Neural progenitor cell (in vitro differentiated cells): Measurements from ENCODE around the gene TSPAN18. TPM values are rescaled to one million over a fixed set of nuclear protein-coding genes. Genes with fewer than 3 reads are reported as not detected.

ENCODE experiments used
- DNase-seq: peaks from one replicate; pipeline ENCODE4 v3.0.0-alpha.2; 2016; ENCODE audit warnings: low spot score
- H2AFZ ChIP-seq: fragments of 200-600 bp; sonication (generic); replicated peaks from 2 replicates; pipeline ENCODE4 v1.6.1; 2016; ENCODE audit warnings: antibody characterized with exemption
- H3F3A ChIP-seq: fragments of 200-600 bp; sonication (generic); 2 replicates; pipeline ENCODE4 v1.6.1; 2016; ENCODE audit warnings: antibody characterized with exemption, low read depth
- H3K27ac ChIP-seq: fragments of 200-600 bp; sonication (generic); 2 replicates; pipeline ENCODE4 v1.5.1; 2016; ENCODE audit warnings: mild to moderate bottlenecking
- H3K27me3 ChIP-seq: fragments of 200-600 bp; sonication (generic); 2 replicates; pipeline ENCODE4 v1.6.1; 2016; ENCODE audit warnings: mild to moderate bottlenecking, moderate library complexity
- H3K36me3 ChIP-seq: fragments of 200-600 bp; sonication (generic); 2 replicates; pipeline ENCODE4 v1.5.1; 2016
- H3K4me1 ChIP-seq: fragments of 200-600 bp; sonication (generic); 2 replicates; pipeline ENCODE4 v1.6.1; 2016; ENCODE audit warnings: mixed run types
- H3K4me2 ChIP-seq: fragments of 200-600 bp; sonication (generic); 2 replicates; pipeline ENCODE4 v1.6.1; 2016
- H3K4me3 ChIP-seq: fragments of 200-600 bp; sonication (generic); 2 replicates; pipeline ENCODE4 v1.5.1; 2016
- H3K79me2 ChIP-seq: fragments of 200-600 bp; sonication (generic); 2 replicates; pipeline ENCODE4 v1.6.1; 2016; ENCODE audit warnings: low read depth
- H3K9ac ChIP-seq: fragments of 200-600 bp; sonication (generic); 2 replicates; pipeline ENCODE4 v1.6.1; 2016
- H3K9me3 ChIP-seq: fragments of 200-600 bp; sonication (generic); 2 replicates; pipeline ENCODE4 v1.5.1; 2016; ENCODE audit warnings: low read depth
- H4K20me1 ChIP-seq: fragments of 200-600 bp; sonication (generic); 2 replicates; pipeline ENCODE4 v1.6.1; 2016; ENCODE audit warnings: low read depth
- H3K27ac Mint-ChIP-seq: 3 replicates; pipeline ENCODE4 v1.8.0; 2021; ENCODE audit warnings: mixed read lengths
- H3K27me3 Mint-ChIP-seq: 2 replicates; pipeline ENCODE4 v1.8.0; 2022; ENCODE audit warnings: low read depth, mild to moderate bottlenecking, inconsistent platforms, moderate library complexity, mixed read lengths; ENCODE audit not compliant: insufficient read depth
- H3K36me3 Mint-ChIP-seq: 3 replicates; pipeline ENCODE4 v1.8.0; 2021; ENCODE audit warnings: mixed read lengths
- H3K4me1 Mint-ChIP-seq: 3 replicates; pipeline ENCODE4 v1.8.0; 2021; ENCODE audit warnings: mixed read lengths
- H3K4me3 Mint-ChIP-seq: 3 replicates; pipeline ENCODE4 v1.8.0; 2021; ENCODE audit warnings: mild to moderate bottlenecking, moderate library complexity, mixed read lengths
- H3K9me3 Mint-ChIP-seq: 3 replicates; pipeline ENCODE4 v1.8.0; 2020; ENCODE audit warnings: mixed read lengths
- EZH2 ChIP-seq: fragments of 200-600 bp; sonication (generic); IDR thresholded peaks from 2 replicates; pipeline ENCODE4 v1.6.1; 2017; ENCODE audit warnings: antibody characterized with exemption, mild to moderate bottlenecking, moderate library complexity
- EZH2phosphoT487 ChIP-seq: fragments of 200-600 bp; sonication (generic); IDR thresholded peaks from 2 replicates; pipeline ENCODE4 v1.6.1; 2017; ENCODE audit warnings: antibody characterized with exemption
- total RNA-seq: library from RNA; depleted of rRNA; stranded (reverse); fragments of >200 nt; gene quantifications from 2 replicates; pipeline ENCODE4 v1.2.3, GENCODE V29; 2015; ENCODE audit warnings: low replicate concordance
- TF ChIP-seq, protein P1 (sequence below): fragments of 200-600 bp; sonication (generic); IDR thresholded peaks from 2 replicates; pipeline ENCODE4 v1.5.1; 2017; ENCODE audit warnings: antibody characterized with exemption, mild to moderate bottlenecking

TSPAN18 gene
- total RNA-seq, 1 donor from 2014 or later, result 16.5 TPM

DNA sequence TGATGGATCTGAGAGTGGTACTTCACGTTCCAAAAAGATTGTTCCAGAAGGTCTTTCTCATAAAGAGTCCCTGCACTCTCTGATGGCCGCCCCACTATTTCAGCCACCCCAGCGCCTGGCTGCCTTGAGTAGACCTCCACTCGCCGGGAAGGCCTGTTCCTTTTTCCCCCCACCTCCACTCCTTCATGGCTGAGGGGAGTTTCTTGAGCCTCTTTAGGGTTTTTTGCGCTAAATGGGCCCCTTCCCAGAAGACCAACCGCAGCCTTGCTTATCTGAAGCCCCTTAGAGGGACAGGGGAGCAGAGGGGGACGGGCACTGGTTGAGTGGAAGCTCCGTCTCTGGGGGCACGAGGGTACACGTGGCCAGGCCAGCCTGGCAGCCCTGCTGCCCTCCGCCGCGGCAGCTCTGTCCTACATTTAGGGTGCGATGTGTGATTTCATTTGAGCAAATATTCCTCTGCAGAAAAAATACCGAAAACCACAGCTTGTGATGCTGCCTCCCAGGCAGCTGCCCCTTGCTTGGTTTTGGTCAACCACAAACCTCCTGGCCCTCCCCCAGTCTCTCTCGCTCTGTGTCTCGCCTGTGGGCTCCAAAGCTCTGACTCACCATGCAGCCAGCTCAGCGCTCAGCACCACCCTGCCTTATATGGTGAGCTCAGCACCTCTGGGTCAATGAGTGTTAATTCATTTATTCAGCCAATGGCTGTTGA is 135.2 kb downstream of the TSPAN18 start:
- no peaks in the 10 kb centered on the region for H3K27me3 Mint-ChIP-seq
- Histone ChIP-seq H4K20me1 (no peaks in the 10 kb centered on the region), H3K27me3 (no peaks in the 10 kb centered on the region), H3K4me3 (no peak overlapping the region), H3K9ac (no peak overlapping the region), H2AFZ (no peak overlapping the region), H3K27ac (peak overlapping the region; percentile 99), H3K4me1 (peaks cover 82% of the 10 kb centered on the region), H3K36me3 (no peaks in the 10 kb centered on the region), H3F3A (peaks cover 36% of the 10 kb centered on the region), H3K9me3 (no peaks in the 10 kb centered on the region), H3K79me2 (peaks cover 4% of the 10 kb centered on the region), H3K4me2 (peak overlapping the region; percentile 50)
- peaks cover 11% of the 10 kb centered on the region for H3K36me3 Mint-ChIP-seq
- DNase-seq, result peak; percentile 58
- peak overlapping the region; percentile 88 for H3K27ac Mint-ChIP-seq
- H3K4me3 Mint-ChIP-seq, result peak overlapping the region; percentile 27
- TF ChIP-seq, protein P1, sequence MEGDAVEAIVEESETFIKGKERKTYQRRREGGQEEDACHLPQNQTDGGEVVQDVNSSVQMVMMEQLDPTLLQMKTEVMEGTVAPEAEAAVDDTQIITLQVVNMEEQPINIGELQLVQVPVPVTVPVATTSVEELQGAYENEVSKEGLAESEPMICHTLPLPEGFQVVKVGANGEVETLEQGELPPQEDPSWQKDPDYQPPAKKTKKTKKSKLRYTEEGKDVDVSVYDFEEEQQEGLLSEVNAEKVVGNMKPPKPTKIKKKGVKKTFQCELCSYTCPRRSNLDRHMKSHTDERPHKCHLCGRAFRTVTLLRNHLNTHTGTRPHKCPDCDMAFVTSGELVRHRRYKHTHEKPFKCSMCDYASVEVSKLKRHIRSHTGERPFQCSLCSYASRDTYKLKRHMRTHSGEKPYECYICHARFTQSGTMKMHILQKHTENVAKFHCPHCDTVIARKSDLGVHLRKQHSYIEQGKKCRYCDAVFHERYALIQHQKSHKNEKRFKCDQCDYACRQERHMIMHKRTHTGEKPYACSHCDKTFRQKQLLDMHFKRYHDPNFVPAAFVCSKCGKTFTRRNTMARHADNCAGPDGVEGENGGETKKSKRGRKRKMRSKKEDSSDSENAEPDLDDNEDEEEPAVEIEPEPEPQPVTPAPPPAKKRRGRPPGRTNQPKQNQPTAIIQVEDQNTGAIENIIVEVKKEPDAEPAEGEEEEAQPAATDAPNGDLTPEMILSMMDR, result no peak
- no peak for TF ChIP-seq EZH2phosphoT487
- TF ChIP-seq EZH2, result no peak
- no peaks in the 10 kb centered on the region for H3K9me3 Mint-ChIP-seq
- peaks cover 83% of the 10 kb centered on the region for H3K4me1 Mint-ChIP-seq

DNA sequence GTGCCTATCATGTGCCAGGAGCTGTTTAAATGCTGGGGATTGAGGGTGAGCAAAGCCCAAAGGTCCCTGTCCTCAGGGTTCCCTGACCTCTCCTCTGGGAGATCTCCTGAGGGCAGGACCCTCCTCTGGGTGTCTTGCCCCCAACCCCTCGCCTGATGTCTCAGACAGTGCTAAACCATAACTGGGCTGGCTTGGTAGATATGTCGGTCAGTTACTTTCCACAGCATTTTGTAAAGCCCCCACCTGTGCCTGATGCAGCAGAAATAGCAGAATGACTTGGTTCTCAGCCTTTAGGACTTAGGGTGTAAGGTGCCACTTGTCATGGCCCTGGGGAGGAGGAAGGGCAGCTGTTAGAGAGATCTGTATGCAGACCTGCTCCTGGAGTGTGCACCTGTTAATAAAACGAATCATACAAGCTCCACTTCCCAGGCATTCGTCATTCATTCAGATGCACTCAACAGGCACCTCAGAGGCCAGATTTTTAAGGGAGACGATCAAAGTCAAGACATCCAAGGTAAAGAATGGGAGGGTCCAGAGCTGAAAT is 135.9 kb downstream of the TSPAN18 start:
- Histone ChIP-seq H3F3A (peaks cover 36% of the 10 kb centered on the region), H3K4me1 (peaks cover 83% of the 10 kb centered on the region), H2AFZ (no peak overlapping the region), H3K4me2 (peak overlapping the region; percentile 50), H4K20me1 (no peaks in the 10 kb centered on the region), H3K9me3 (no peaks in the 10 kb centered on the region), H3K36me3 (no peaks in the 10 kb centered on the region), H3K79me2 (peaks cover 4% of the 10 kb centered on the region), H3K4me3 (no peak overlapping the region), H3K9ac (peak overlapping the region; percentile 11), H3K27ac (peak overlapping the region; percentile 99), H3K27me3 (no peaks in the 10 kb centered on the region)
- no peak for DNase-seq
- Mint-ChIP-seq H3K9me3 (no peaks in the 10 kb centered on the region), H3K36me3 (peaks cover 11% of the 10 kb centered on the region), H3K27me3 (no peaks in the 10 kb centered on the region), H3K4me3 (peak overlapping the region; percentile 27), H3K4me1 (peaks cover 80% of the 10 kb centered on the region), H3K27ac (peak overlapping the region; percentile 88)
- TF ChIP-seq EZH2, result no peak
- TF ChIP-seq, protein P1, result no peak
- no peak for TF ChIP-seq EZH2phosphoT487

DNA sequence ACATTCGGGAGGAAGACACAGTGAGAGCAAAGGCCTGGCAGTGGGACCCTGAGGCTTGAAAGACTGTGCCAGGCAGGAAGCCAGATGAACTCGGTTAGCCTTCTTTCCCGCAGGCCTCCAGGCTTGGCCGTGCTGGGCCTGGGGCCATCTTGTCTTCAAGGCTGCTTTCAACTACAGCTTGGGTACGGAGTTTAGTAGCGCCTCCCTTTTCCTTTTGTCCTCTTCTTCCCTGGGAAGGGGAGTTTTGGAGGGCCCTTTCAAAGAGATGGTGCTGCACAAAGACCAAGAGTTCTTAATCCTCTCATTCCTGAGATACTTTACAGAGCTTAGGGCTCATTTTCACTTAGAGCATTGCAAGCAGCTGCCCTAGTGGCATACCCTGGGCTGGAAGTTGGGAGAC is 136.5 kb downstream of the TSPAN18 start:
- peaks cover 85% of the 10 kb centered on the region for H3K4me1 ChIP-seq
- H3K27me3 ChIP-seq, result no peaks in the 10 kb centered on the region
- peak overlapping the region; percentile 88 for H3K27ac Mint-ChIP-seq
- peak overlapping the region; percentile 99 for H3K27ac ChIP-seq
- H3K4me3 ChIP-seq, result no peak overlapping the region
- no peaks in the 10 kb centered on the region for H3K36me3 ChIP-seq
- H3K4me2 ChIP-seq, result peak overlapping the region; percentile 70
- TF ChIP-seq EZH2 (peak; percentile 33), EZH2phosphoT487 (peak; percentile 68)
- TF ChIP-seq, protein P1, result peak; percentile 32
- H3K9me3 ChIP-seq, result no peaks in the 10 kb centered on the region
- no peaks in the 10 kb centered on the region for H3K9me3 Mint-ChIP-seq
- peak; percentile 94 for DNase-seq
- H3K4me3 Mint-ChIP-seq, result no peak overlapping the region
- H3K9ac ChIP-seq, result peak overlapping the region; percentile 11
- peaks cover 11% of the 10 kb centered on the region for H3K36me3 Mint-ChIP-seq
- peaks cover 4% of the 10 kb centered on the region for H3K79me2 ChIP-seq
- no peak overlapping the region for H2AFZ ChIP-seq
- H3F3A ChIP-seq, result peaks cover 36% of the 10 kb centered on the region
- H4K20me1 ChIP-seq, result no peaks in the 10 kb centered on the region
- H3K27me3 Mint-ChIP-seq, result peaks cover 2% of the 10 kb centered on the region
- peaks cover 79% of the 10 kb centered on the region for H3K4me1 Mint-ChIP-seq
